ENCODE results near the gene PRR19. TPM values are rescaled to one million over a fixed set of nuclear protein-coding genes. Genes with fewer than 3 reads are reported as not detected.
A peak's percentile ranks its signal among the peaks of the same experiment; 100 is the strongest.

Gene PRR19
- total and polyA plus RNA-seq, 2 donors, result 1.0 TPM; not detected in 1

DNA sequence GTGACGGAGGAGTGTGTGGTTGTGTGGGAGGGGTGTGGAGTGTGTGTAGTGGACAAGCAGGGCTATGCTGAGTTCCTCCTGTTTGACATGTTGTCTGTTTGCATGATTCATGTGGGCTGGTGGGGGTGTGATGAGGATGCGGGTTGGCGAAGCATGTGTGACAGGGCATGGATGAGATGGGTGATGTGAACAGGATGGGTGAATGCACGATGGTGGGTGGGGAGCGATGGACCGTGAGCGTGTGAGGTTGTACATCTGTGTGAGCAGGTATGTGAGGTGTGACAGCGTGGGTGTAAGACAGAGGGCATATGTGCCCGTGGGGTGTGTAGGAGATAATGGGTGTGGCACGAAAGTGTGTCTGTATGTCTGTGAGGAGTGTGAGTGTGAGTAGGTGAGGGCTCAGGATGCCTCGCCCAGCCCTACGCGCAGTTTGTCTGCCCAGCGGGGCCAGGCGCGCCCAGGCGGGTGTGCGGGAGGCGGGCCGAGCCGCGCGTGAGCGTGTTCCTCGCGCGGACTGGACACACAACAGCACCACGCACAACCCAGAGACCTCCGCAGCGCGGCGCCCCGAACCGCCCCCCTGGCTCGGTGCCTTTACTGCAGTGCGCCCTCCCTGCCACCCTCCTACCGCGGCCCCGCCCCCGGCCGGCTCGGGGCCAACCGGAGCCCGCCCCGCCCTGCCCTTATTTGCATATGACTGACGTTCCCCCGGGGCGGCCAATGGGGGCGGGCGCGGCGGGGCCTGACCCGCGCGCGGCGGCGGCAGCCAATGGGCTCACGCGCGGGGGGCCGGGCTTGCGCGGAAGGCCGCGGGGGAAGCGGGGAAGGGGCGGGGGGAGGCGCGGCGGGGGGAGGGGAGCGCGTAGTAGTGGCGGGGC is 18.5 kb upstream of the PRR19 start:
- Histone ChIP-seq H3K27ac (ENCODE audit: low read depth) (peak overlapping the region; percentile 93), H3K4me1 (ENCODE audit: insufficient read depth) (peaks cover 3% of the 10 kb centered on the region), H3K36me3 (ENCODE audit: insufficient read depth) (peaks cover 4% of the 10 kb centered on the region), H3K4me3 (ENCODE audit: low read depth, low read length) (peak overlapping the region; percentile 74)
- DNase-seq (ENCODE audit: extremely low spot score), result peak; percentile 89
- WGBS, result 2% methylated on average over 70 of the region's 74 CpGs

DNA sequence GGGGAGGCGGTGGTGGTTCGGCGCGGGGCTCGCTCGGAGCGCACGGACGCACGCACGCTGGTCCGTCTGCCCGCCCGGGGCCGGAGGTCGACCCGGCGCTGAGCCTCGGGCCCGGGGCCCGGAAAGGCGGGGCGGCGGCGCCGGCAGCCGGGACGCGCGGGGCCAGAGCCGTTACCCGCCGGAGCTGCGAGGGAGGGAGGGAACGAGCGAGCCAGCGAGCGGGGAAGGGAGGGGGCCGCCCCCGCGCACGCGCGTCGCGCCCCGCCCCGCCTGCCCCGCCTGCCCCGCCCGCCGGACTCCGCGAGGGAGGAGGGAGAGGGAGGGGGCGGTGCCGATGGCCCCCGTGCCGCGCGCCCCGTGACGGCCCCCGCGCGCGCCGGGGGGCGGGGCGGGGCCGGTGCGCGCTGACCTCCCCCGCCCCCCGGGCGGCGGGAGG is 17.8 kb upstream of the PRR19 start:
- Histone ChIP-seq H3K4me1 (ENCODE audit: insufficient read depth) (peaks cover 3% of the 10 kb centered on the region), H3K36me3 (ENCODE audit: insufficient read depth) (peaks cover 10% of the 10 kb centered on the region), H3K4me3 (ENCODE audit: low read depth, low read length) (peak overlapping the region; percentile 74), H3K27ac (ENCODE audit: low read depth) (peak overlapping the region; percentile 93)
- no peak for DNase-seq (ENCODE audit: extremely low spot score)
- WGBS, result under 1% methylated on average over 75 of the region's 76 CpGs

DNA sequence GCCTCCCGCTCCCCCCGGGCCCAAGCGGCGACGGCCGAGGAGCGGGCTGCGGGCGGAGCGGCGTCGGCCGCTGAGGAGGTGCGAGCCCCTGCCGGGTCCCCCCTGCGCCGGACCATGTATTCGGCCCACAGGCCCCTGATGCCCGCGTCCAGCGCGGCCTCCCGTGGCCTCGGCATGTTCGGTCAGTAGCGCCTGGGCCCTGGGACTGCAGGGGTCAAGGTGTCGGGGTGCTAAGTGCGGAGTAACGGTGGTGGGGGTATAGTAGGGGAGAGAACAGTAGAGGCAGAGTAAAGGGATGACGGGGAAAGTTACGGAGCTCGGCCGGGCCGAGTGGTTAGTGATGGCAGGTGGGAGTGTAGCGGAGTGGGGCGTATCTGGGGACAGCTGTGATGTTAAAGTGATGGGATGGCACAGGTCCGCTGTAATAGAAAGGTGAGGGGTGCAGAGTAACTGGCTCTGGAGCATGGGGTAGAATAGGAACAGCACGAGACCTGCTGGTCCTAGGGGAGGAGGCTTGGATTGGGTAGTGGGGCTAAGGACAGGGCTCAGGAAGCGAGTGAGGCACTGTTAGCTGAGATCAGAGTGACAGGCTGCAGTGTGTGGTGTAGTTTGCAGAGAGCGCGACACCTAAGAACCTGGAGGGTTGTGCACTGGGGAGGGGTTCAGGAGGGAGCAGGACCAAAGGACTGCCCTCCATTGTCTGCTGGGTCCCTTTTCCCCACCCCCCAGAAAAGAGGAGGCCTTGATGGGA is 17.2 kb upstream of the PRR19 start:
- peak overlapping the region; percentile 59 for H3K27ac ChIP-seq (ENCODE audit: low read depth)
- peaks cover 3% of the 10 kb centered on the region for H3K4me1 ChIP-seq (ENCODE audit: insufficient read depth)
- H3K36me3 ChIP-seq (ENCODE audit: insufficient read depth), result peaks cover 11% of the 10 kb centered on the region
- no peak for DNase-seq (ENCODE audit: extremely low spot score)
- H3K4me3 ChIP-seq (ENCODE audit: low read depth, low read length), result peak overlapping the region; percentile 74
- 2% methylated on average over 41 of the region's 41 CpGs for WGBS

DNA sequence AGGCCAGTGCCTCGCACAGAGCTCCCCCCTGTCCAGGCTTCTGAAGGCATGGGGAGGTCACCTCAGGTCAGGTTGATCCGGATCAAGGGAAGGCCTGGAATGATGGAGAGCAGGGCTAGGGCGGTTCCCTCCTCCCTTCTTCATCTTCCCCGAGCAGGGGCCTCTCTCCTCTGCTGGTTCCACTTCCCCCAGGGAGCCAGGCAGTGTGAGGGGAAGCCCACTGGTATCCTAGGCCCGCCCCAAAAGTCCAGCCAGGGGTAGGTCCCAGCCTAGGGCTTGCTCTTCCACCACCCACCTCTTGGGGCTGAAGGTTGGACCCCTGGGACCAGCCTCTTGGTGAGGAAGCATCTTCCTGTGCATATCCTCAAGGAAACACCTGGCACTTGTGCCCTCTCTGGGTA is 16.4 kb upstream of the PRR19 start:
- Histone ChIP-seq H3K4me3 (ENCODE audit: low read depth, low read length) (peak overlapping the region; percentile 1), H3K36me3 (ENCODE audit: insufficient read depth) (peaks cover 11% of the 10 kb centered on the region), H3K27ac (ENCODE audit: low read depth) (no peak overlapping the region), H3K4me1 (ENCODE audit: insufficient read depth) (peaks cover 3% of the 10 kb centered on the region)
- DNase-seq (ENCODE audit: extremely low spot score), result no peak
- 20% methylated on average over 5 of the region's 5 CpGs for WGBS

DNA sequence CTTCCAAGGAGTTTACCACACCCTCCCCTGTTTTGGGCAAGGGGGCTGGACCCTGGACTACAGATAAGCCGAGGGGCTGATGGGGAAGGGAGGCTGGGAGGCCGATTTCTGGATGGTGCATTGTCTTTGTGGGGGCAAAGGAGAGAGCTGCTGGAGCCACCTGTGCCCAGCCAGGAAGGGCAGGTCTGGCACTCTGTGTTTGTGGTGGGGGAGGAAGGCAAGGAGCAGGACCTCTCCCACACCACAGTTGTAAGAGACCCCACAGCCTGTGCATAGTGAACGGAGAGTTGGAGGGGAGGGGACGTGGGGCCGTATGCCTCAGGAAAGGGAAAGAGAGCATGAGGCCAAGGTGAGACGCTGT is 16.0 kb upstream of the PRR19 start:
- Histone ChIP-seq H3K4me3 (ENCODE audit: low read depth, low read length) (no peak overlapping the region), H3K27ac (ENCODE audit: low read depth) (no peak overlapping the region), H3K36me3 (ENCODE audit: insufficient read depth) (peaks cover 11% of the 10 kb centered on the region), H3K4me1 (ENCODE audit: insufficient read depth) (peaks cover 3% of the 10 kb centered on the region)
- no peak for DNase-seq (ENCODE audit: extremely low spot score)
- WGBS, result 22% methylated on average over 6 of the region's 6 CpGs

DNA sequence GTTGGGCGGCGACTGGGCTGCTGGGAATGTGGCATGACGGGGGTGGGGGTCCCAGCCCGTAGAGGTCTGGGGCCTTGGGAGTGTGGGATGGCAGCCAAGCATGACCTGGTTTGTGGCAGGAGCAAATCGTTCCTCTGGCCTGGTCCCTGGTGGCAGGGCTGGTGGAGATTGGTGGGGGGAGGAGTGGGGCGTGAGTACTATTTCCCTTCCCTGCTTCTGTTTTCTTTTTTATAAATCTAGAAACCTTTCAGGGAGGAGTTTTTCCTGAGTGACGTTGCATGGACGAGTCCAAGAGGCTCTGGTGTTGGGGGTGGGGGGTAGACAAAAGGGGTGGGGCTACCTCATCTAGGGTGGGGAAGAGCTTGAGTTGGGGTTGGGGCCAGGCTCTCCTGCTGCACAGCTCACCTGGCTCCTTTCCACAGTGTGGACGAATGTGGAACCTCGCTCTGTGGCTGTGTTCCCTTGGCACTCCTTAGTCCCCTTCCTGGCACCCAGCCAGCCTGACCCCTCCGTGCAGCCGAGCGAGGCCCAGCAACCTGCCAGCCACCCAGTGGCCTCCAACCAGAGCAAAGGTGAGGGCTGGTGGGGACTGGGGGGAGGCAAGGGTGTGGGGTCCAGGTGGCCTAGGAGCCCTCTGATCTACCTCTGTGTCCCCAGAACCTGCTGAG is 15.4 kb upstream of the PRR19 start:
- DNase-seq (ENCODE audit: extremely low spot score), result no peak
- Histone ChIP-seq H3K4me1 (ENCODE audit: insufficient read depth) (peaks cover 1% of the 10 kb centered on the region), H3K4me3 (ENCODE audit: low read depth, low read length) (no peak overlapping the region), H3K36me3 (ENCODE audit: insufficient read depth) (peaks cover 11% of the 10 kb centered on the region), H3K27ac (ENCODE audit: low read depth) (no peak overlapping the region)
- WGBS, result 17% methylated on average over 13 of the region's 13 CpGs

DNA sequence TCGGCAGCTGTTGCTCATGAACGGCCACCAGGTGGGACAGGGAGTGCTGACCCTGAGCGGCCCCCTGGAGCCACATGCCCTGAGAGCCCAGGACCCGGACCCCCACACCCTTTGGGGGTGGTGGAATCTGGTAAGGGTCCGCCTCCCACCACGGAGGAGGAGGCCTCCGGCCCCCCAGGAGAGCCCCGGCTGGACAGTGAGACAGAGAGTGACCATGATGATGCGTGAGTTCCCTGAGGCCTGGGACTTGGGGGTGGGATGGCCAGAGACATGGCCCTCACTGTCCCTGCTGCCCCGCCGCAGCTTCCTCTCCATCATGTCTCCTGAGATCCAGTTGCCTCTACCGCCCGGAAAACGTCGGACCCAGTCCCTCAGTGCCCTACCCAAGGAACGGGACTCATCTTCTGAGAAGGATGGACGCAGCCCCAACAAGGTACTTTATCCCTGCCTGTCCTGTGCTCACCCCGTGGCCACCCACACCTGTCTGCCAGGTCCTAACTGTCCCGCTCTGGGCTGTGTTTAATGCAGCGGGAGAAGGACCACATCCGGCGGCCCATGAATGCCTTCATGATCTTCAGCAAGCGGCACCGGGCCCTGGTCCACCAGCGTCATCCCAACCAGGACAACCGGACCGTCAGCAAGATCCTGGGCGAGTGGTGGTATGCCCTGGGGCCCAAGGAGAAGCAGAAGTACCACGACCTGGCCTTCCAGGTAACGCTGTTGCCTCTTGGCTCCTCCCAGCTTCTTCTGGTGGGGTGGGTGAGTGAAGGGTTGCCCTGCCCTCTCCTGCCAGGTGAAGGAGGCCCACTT is 14.7 kb upstream of the PRR19 start:
- DNase-seq (ENCODE audit: extremely low spot score), result no peak
- 90% methylated on average over 30 of the region's 30 CpGs for WGBS
- Histone ChIP-seq H3K4me3 (ENCODE audit: low read depth, low read length) (no peak overlapping the region), H3K4me1 (ENCODE audit: insufficient read depth) (no peaks in the 10 kb centered on the region), H3K36me3 (ENCODE audit: insufficient read depth) (peaks cover 11% of the 10 kb centered on the region), H3K27ac (ENCODE audit: low read depth) (no peak overlapping the region)

DNA sequence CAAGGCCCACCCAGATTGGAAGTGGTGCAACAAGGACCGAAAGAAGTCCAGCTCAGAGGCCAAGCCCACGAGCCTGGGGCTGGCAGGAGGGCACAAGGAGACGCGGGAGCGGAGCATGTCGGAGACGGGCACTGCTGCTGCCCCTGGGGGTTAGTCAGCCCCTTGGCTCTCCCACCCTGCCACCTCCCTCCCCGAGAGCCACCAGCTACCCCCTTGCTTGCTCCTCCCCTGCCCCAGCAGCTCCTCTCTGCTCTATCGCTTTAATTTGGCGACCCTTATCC is 14.2 kb upstream of the PRR19 start:
- Histone ChIP-seq H3K4me1 (ENCODE audit: insufficient read depth) (no peaks in the 10 kb centered on the region), H3K27ac (ENCODE audit: low read depth) (no peak overlapping the region), H3K36me3 (ENCODE audit: insufficient read depth) (peaks cover 13% of the 10 kb centered on the region), H3K4me3 (ENCODE audit: low read depth, low read length) (no peak overlapping the region)
- 86% methylated on average over 10 of the region's 10 CpGs for WGBS
- no peak for DNase-seq (ENCODE audit: extremely low spot score)

DNA sequence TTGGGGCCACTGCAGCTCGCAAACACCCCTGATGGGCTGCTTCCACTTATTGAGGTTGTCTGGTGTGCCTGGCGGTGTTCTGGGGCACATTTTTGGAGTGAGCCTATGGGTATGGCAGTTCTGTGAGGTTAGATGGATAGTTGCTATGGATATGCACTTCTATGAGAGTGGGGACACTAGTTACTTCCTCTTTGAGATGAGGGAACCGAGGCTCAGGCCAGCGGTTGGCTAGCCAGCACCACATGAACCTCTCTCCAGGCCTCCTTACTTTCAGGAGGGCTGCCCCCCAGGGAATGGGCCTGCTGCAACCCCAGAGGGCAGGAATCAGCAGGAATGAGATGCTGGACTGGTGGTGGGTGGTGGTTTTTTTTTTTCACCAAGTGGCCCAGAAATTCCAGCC is 13.5 kb upstream of the PRR19 start:
- WGBS, result 84% methylated on average over 4 of the region's 4 CpGs
- Histone ChIP-seq H3K36me3 (ENCODE audit: insufficient read depth) (peaks cover 13% of the 10 kb centered on the region), H3K27ac (ENCODE audit: low read depth) (no peak overlapping the region)

DNA sequence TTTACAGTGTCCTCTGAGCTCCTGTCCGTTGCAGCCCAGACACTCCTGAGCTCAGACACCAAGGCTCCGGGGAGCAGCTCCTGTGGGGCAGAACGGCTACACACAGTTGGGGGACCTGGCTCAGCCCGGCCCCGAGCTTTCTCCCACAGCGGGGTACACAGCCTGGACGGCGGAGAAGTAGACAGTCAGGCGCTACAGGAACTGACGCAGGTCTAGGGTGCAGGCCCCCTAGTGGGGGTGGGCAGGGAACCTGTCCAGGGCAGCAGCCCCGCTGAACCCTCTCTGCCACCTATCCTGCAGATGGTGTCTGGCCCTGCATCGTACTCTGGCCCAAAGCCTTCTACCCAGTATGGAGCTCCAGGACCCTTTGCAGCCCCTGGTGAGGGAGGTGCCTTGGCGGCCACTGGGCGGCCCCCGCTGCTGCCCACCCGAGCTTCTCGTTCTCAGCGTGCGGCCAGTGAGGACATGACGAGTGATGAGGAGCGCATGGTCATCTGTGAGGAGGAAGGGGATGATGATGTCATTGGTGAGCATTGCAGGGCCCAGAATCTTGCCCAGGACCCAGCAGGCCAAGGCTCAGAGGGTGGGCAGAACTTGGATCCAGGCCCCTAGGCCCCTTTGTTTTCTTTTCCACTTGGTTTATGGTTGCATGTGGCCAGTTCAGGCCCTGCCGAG is 12.9 kb upstream of the PRR19 start:
- Histone ChIP-seq H3K27ac (ENCODE audit: low read depth) (no peak overlapping the region), H3K4me1 (ENCODE audit: insufficient read depth) (no peaks in the 10 kb centered on the region), H3K4me3 (ENCODE audit: low read depth, low read length) (no peak overlapping the region), H3K36me3 (ENCODE audit: insufficient read depth) (peaks cover 13% of the 10 kb centered on the region)
- no peak for DNase-seq (ENCODE audit: extremely low spot score)
- 90% methylated on average over 22 of the region's 22 CpGs for WGBS

More for the DNA sequence above, 13.5 kb upstream of the PRR19 start:
- no peak overlapping the region for H3K4me3 ChIP-seq (ENCODE audit: low read depth, low read length)
- no peaks in the 10 kb centered on the region for H3K4me1 ChIP-seq (ENCODE audit: insufficient read depth)
- no peak for DNase-seq (ENCODE audit: extremely low spot score)

DNA sequence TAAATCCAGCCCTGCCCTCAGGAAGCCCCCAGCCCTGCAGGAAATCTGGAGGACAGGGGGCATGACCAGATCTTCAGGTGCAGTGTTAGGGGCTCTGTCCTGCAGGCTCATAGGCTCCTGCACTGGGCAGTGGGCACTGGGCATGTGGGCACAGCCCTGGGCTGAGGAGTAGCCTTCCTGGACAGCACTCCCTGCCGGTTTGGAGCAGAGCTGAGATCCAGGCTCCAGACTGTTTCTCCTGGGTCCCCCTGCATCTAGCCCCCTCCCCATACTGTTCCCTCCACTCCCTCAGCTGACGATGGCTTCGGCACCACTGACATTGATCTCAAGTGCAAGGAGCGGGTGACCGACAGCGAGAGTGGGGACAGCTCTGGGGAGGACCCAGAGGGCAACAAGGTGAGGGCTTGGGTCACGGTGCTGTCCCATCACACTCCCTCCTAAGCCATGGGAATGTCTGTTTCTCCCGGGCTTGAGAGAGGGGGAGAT is 12.3 kb upstream of the PRR19 start:
- no peak for DNase-seq (ENCODE audit: extremely low spot score)
- Histone ChIP-seq H3K4me3 (ENCODE audit: low read depth, low read length) (no peak overlapping the region), H3K4me1 (ENCODE audit: insufficient read depth) (no peaks in the 10 kb centered on the region), H3K36me3 (ENCODE audit: insufficient read depth) (peaks cover 13% of the 10 kb centered on the region), H3K27ac (ENCODE audit: low read depth) (no peak overlapping the region)
- 83% methylated on average over 8 of the region's 8 CpGs for WGBS

DNA sequence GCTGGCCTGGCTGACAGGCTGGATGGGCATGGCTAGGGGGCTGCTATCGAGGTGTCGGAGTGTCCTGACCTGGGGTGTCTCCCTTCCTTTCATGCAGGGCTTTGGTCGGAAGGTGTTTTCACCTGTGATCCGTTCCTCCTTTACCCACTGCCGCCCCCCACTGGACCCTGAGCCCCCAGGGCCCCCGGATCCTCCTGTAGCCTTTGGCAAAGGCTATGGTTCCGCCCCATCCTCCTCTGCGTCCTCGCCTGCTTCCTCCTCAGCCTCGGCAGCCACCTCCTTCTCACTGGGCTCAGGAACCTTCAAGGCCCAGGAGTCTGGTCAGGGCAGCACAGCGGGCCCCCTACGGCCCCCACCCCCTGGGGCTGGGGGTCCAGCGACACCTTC is 11.8 kb upstream of the PRR19 start:
- Histone ChIP-seq H3K4me3 (ENCODE audit: low read depth, low read length) (no peak overlapping the region), H3K27ac (ENCODE audit: low read depth) (no peak overlapping the region), H3K4me1 (ENCODE audit: insufficient read depth) (no peaks in the 10 kb centered on the region), H3K36me3 (ENCODE audit: insufficient read depth) (peaks cover 13% of the 10 kb centered on the region)
- no peak for DNase-seq (ENCODE audit: extremely low spot score)
- 77% methylated on average over 13 of the region's 13 CpGs for WGBS

All from urinary bladder (tissue), 4 donors.